HepG2 (cell line): ENCODE data around the gene ZFAND2B. TPM values are rescaled to one million over a fixed set of nuclear protein-coding genes. Genes with fewer than 3 reads are reported as not detected.
A peak's percentile ranks its signal among the peaks of the same experiment; 100 is the strongest.

ENCODE experiments used
- AHR ChIP-seq: IDR thresholded peaks from 2 replicates; pipeline ENCODE4 v1.6.1; 2018; ENCODE audit warnings: missing genetic modification reagents, missing compliant biosample characterization
- CBFB ChIP-seq: sonication (generic); formaldehyde crosslinking; IDR thresholded peaks from 2 replicates; pipeline ENCODE4 v1.4.0; 2020; ENCODE audit warnings: missing genetic modification reagents
- DMAP1 ChIP-seq: IDR thresholded peaks from 2 replicates; pipeline ENCODE4 v1.6.1; 2016
- HIVEP1 ChIP-seq: sonication (generic); formaldehyde crosslinking; IDR thresholded peaks from 2 replicates; pipeline ENCODE4 v1.4.0; 2020; ENCODE audit warnings: mild to moderate bottlenecking, missing genetic modification reagents
- REPIN1 ChIP-seq: sonication (generic); formaldehyde crosslinking; IDR thresholded peaks from 2 replicates; pipeline ENCODE4 v1.8.0; 2022; ENCODE audit warnings: missing genetic modification reagents, low read depth, mild to moderate bottlenecking, borderline replicate concordance
- RFX3 ChIP-seq: IDR thresholded peaks from 2 replicates; pipeline ENCODE4 v1.6.1; 2016; ENCODE audit warnings: missing biosample characterization, missing genetic modification reagents
- SCMH1 ChIP-seq: sonication (generic); formaldehyde crosslinking; IDR thresholded peaks from 2 replicates; pipeline ENCODE4 v1.9.0; 2021; ENCODE audit warnings: missing genetic modification reagents, mild to moderate bottlenecking, borderline replicate concordance
- THYN1 ChIP-seq: sonication (generic); formaldehyde crosslinking; IDR thresholded peaks from 2 replicates; pipeline ENCODE4 v1.8.1; 2023; ENCODE audit warnings: low read depth, mild to moderate bottlenecking, moderate library complexity, missing genetic modification reagents, borderline replicate concordance
- XRCC5 ChIP-seq: fragments of 200-400 bp; formaldehyde crosslinking; optimal IDR thresholded peaks from 2 replicates; pipeline ENCODE3; 2017; ENCODE audit warnings: mild to moderate bottlenecking, low read length
- ZBTB1 ChIP-seq: sonication (generic); formaldehyde crosslinking; IDR thresholded peaks from 2 replicates; pipeline ENCODE4 v1.4.0; 2020; ENCODE audit warnings: missing genetic modification reagents, borderline replicate concordance
- ZNF207 ChIP-seq: fragments of 450-650 bp; IDR thresholded peaks from 2 replicates; pipeline ENCODE4 v1.6.1; 2016; ENCODE audit warnings: antibody characterized with exemption, borderline replicate concordance
- ZNF232 ChIP-seq: sonication (generic); formaldehyde crosslinking; IDR thresholded peaks from 2 replicates; pipeline ENCODE4 v1.4.0; 2020; ENCODE audit warnings: missing genetic modification reagents, borderline replicate concordance
- ZNF335 ChIP-seq: sonication (generic); formaldehyde crosslinking; IDR thresholded peaks from 2 replicates; pipeline ENCODE4 v1.4.0; 2020; ENCODE audit warnings: missing genetic modification reagents
- ZNF570 ChIP-seq: sonication (generic); formaldehyde crosslinking; IDR thresholded peaks from 2 replicates; pipeline ENCODE4 v1.4.0; 2020; ENCODE audit warnings: mild to moderate bottlenecking, missing genetic modification reagents, borderline replicate concordance
- ZNF615 ChIP-seq: sonication (generic); formaldehyde crosslinking; IDR thresholded peaks from 2 replicates; pipeline ENCODE4 v1.5.0; 2020; ENCODE audit warnings: mild to moderate bottlenecking, missing genetic modification reagents, borderline replicate concordance
- ZNF616 ChIP-seq: sonication (generic); formaldehyde crosslinking; IDR thresholded peaks from 2 replicates; pipeline ENCODE4 v1.5.0; 2020; ENCODE audit warnings: low read depth, mild to moderate bottlenecking, missing genetic modification reagents
- polyA plus RNA-seq, 8 experiments: library from polyadenylated mRNA; depleted of rRNA in 3 of 8; stranded (reverse) in 7 of 8; unstranded in 1 of 8; fragments of >200 nt; fragmentation: Illumina TruSeq in 4 of 8; extraction: Trizol in 4 of 8; gene quantifications; 2 replicates each; pipeline versions ENCODE4 v1.2.1 to v1.2.3, GENCODE V29; 2011 to 2016; ENCODE audit warnings: low read depth in 4 of 8, missing spikeins in 1 of 8, mixed read lengths in 1 of 8; ENCODE audit not compliant: insufficient read depth in 1 of 8
- total RNA-seq, 5 experiments: library from RNA; depleted of rRNA; stranded (reverse); fragments of >200 nt; fragmentation: Illumina TruSeq; extraction: Trizol; gene quantifications; 2 replicates each; pipeline ENCODE4 v1.2.3, GENCODE V29; 2016; ENCODE audit warnings: low read depth in 1 of 5
- TF ChIP-seq, protein P1 (sequence below): sonication (generic); formaldehyde crosslinking; IDR thresholded peaks from 2 replicates; pipeline ENCODE4 v1.5.0; 2020; ENCODE audit warnings: mild to moderate bottlenecking, missing genetic modification reagents, borderline replicate concordance
- TF ChIP-seq, protein P2 (sequence below): sonication (generic); formaldehyde crosslinking; IDR thresholded peaks from 2 replicates; pipeline ENCODE4 v1.8.0; 2022; ENCODE audit warnings: mild to moderate bottlenecking, missing genetic modification reagents, borderline replicate concordance
- TF ChIP-seq, protein P3 (sequence below): IDR thresholded peaks from 2 replicates; pipeline ENCODE4 v1.6.1; 2016; ENCODE audit warnings: missing genetic modification reagents, missing compliant biosample characterization
- TF ChIP-seq, protein P4 (sequence below): sonication (generic); formaldehyde crosslinking; IDR thresholded peaks from 2 replicates; pipeline ENCODE4 v1.8.0; 2022; ENCODE audit warnings: missing genetic modification reagents, mild to moderate bottlenecking, inconsistent platforms, borderline replicate concordance

Gene ZFAND2B
- total and polyA plus RNA-seq, 2 of the 13 experiments (the other 11 are each of a cell fraction or from before 2014, with no cell fraction given): 53.3 to 115 TPM

DNA sequence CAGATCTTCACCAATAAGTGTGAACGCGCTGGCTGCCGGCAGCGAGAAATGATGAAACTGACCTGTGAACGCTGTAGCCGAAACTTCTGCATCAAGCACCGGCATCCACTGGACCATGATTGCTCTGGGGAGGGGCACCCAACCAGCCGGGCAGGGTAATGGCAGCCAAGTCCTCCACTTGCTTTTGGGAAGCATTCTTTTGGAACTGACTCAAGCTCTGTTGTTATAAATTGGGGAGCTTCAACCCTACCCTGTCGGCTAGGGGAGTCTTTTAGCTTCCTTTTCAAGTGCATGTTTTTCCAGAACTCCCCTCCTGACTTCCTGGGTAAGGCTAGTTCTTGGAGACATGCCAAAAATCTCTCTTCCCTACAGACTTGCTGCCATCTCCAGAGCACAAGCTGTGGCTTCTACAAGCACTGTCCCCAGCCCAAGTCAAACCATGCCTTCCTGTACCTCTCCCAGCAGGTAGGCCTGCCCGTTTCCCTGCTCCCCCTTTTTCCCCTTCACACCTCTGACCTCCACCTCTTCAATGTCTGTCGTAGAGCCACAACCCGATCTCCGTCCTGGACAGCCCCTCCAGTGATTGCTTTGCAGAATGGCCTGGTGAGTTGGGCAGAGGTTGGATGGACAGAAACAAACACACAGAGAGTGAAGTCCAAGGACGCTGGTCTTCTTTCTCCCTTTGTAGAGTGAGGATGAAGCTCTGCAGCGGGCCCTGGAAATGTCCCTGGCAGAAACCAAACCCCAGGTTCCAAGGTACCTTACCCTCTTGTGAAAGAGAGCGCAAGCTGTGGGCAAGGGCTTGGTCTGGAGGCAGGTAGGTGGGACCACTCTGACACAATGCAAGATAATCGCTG is 1.5 kb downstream of the ZFAND2B start (continued):
- TF ChIP-seq, protein P1, sequence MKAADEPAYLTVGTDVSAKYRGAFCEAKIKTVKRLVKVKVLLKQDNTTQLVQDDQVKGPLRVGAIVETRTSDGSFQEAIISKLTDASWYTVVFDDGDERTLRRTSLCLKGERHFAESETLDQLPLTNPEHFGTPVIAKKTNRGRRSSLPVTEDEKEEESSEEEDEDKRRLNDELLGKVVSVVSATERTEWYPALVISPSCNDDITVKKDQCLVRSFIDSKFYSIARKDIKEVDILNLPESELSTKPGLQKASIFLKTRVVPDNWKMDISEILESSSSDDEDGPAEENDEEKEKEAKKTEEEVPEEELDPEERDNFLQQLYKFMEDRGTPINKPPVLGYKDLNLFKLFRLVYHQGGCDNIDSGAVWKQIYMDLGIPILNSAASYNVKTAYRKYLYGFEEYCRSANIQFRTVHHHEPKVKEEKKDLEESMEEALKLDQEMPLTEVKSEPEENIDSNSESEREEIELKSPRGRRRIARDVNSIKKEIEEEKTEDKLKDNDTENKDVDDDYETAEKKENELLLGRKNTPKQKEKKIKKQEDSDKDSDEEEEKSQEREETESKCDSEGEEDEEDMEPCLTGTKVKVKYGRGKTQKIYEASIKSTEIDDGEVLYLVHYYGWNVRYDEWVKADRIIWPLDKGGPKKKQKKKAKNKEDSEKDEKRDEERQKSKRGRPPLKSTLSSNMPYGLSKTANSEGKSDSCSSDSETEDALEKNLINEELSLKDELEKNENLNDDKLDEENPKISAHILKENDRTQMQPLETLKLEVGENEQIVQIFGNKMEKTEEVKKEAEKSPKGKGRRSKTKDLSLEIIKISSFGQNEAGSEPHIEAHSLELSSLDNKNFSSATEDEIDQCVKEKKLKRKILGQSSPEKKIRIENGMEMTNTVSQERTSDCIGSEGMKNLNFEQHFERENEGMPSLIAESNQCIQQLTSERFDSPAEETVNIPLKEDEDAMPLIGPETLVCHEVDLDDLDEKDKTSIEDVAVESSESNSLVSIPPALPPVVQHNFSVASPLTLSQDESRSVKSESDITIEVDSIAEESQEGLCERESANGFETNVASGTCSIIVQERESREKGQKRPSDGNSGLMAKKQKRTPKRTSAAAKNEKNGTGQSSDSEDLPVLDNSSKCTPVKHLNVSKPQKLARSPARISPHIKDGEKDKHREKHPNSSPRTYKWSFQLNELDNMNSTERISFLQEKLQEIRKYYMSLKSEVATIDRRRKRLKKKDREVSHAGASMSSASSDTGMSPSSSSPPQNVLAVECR: peak; percentile 54; the same call in 1 of the 2 replicates
- TF ChIP-seq AHR (CRISPR knock-in tag): no peak
- TF ChIP-seq HIVEP1 (CRISPR knock-in tag): no peak
- TF ChIP-seq DMAP1 (CRISPR knock-in tag): no peak; the same call in 1 of the 2 replicates
- no peak for TF ChIP-seq ZNF570
- TF ChIP-seq, protein P2, sequence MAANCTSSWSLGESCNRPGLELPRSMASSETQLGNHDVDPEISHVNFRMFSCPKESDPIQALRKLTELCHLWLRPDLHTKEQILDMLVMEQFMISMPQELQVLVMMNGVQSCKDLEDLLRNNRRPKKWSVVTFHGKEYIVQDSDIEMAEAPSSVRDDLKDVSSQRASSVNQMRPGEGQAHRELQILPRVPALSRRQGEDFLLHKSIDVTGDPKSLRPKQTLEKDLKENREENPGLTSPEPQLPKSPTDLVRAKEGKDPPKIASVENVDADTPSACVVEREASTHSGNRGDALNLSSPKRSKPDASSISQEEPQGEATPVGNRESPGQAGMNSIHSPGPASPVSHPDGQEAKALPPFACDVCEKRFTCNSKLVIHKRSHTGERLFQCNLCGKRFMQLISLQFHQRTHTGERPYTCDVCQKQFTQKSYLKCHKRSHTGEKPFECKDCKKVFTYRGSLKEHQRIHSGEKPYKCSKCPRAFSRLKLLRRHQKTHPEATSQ: no peak
- 0 out of 2 replicates have a peak, but pooled peaks have one; percentile 32 for TF ChIP-seq REPIN1 (CRISPR knock-in tag)
- no peak for TF ChIP-seq THYN1 (CRISPR knock-in tag)
- no peak for TF ChIP-seq ZBTB1
- no peak for TF ChIP-seq SCMH1 (CRISPR knock-in tag)
- TF ChIP-seq, protein P3, sequence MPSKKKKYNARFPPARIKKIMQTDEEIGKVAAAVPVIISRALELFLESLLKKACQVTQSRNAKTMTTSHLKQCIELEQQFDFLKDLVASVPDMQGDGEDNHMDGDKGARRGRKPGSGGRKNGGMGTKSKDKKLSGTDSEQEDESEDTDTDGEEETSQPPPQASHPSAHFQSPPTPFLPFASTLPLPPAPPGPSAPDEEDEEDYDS (CRISPR knock-in tag): no peak; the same call in 1 of the 2 replicates
- TF ChIP-seq XRCC5: peak; percentile 48
- 0 out of 2 replicates have a peak, but pooled peaks have one; percentile 32 for TF ChIP-seq ZNF616 (CRISPR knock-in tag)
- 0 out of 2 replicates have a peak, but pooled peaks have one; percentile 40 for TF ChIP-seq ZNF335 (CRISPR knock-in tag)
- no peak for TF ChIP-seq RFX3 (CRISPR knock-in tag)
- no peak; the same call in 1 of the 2 replicates for TF ChIP-seq ZNF232 (CRISPR knock-in tag)
- TF ChIP-seq ZNF615 (CRISPR knock-in tag): no peak
- TF ChIP-seq, protein P4, sequence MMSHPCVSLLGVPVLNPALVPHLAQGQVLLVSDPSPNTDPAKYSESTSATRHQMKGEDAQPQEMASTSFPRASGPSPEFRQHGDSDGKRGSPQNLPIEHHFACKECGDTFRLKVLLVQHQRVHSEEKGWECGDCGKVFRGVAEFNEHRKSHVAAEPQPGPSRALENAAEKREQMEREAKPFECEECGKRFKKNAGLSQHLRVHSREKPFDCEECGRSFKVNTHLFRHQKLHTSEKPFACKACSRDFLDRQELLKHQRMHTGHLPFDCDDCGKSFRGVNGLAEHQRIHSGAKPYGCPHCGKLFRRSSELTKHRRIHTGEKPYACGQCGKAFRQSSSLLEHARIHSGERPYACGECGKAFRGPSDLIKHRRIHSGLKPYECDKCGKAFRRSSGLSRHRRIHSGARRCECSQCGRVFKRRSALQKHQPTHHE (CRISPR knock-in tag): no peak
- no peak for TF ChIP-seq ZNF207
- TF ChIP-seq CBFB (CRISPR knock-in tag): peak; percentile 30; the same call in 1 of the 2 replicates
